SKM-1 (cell line): ENCODE measurements around the gene RYR1.
A peak's percentile ranks its signal among the peaks of the same experiment; 100 is the strongest.
"Not testable (repeated sequence)": the region's sequence is repeated elsewhere in the genome, so short reads cannot be mapped to it uniquely, and the experiment has no call there.

Source experiments
- DNase-seq: peaks from one replicate; lab custom pipeline; 2025; ENCODE audit not compliant: unreplicated experiment; lab: John Stamatoyannopoulos, UW

The RYR1 gene

GRCh38 chr19:38399537-38399936, 34.0 kb upstream of the RYR1 start:
- DNase-seq = no peak

GRCh38 chr19:38400361-38400760, 33.1 kb upstream of the RYR1 start:
- no peak for DNase-seq

GRCh38 chr19:38401148-38401547, 32.3 kb upstream of the RYR1 start:
- DNase-seq = no peak

GRCh38 chr19:38402623-38402966, 30.9 kb upstream of the RYR1 start:
- DNase-seq = no peak

- DNase-seq = peak; percentile 73
Observed at GRCh38 chr19:38402967-38403674, 30.4 kb upstream of the RYR1 start, which contains the start of gene FAM98C. Gene FAM98C (plus strand): TSS chr19:38403093. CDS start chr19:38403154, 61 bp downstream.

- no peak for DNase-seq
Observed at GRCh38 chr19:38404858-38405257, 28.6 kb upstream of the RYR1 start.

- no peak for DNase-seq
Observed at GRCh38 chr19:38405276-38405675, 28.2 kb upstream of the RYR1 start.

- DNase-seq = no peak
Observed at GRCh38 chr19:38409631-38410133, 23.8 kb upstream of the RYR1 start.

- not testable (repeated sequence) for DNase-seq
Observed at GRCh38 chr19:38410407-38410806, 23.1 kb upstream of the RYR1 start.

- no peak for DNase-seq
Observed at GRCh38 chr19:38411041-38411712, 22.3 kb upstream of the RYR1 start.

- DNase-seq = not testable (repeated sequence)
Observed at GRCh38 chr19:38411898-38412297, 21.6 kb upstream of the RYR1 start.

- no peak for DNase-seq
Observed at GRCh38 chr19:38412491-38412890, 21.0 kb upstream of the RYR1 start.

GRCh38 chr19:38412961-38413360, 20.5 kb upstream of the RYR1 start:
- no peak for DNase-seq

- DNase-seq = no peak
Observed at GRCh38 chr19:38413416-38413815, 20.1 kb upstream of the RYR1 start.

GRCh38 chr19:38417146-38417543, 16.3 kb upstream of the RYR1 start:
- no peak for DNase-seq

- DNase-seq = no peak
Observed at GRCh38 chr19:38417544-38418506, 15.7 kb upstream of the RYR1 start.

- no peak for DNase-seq
Observed at GRCh38 chr19:38420935-38421334, 12.6 kb upstream of the RYR1 start.

- DNase-seq = no peak
Observed at GRCh38 chr19:38421856-38422255, 11.6 kb upstream of the RYR1 start.

- DNase-seq = no peak
Observed at GRCh38 chr19:38422438-38422837, 11.1 kb upstream of the RYR1 start.

GRCh38 chr19:38424272-38424671, 9.2 kb upstream of the RYR1 start:
- no peak for DNase-seq

GRCh38 chr19:38425222-38425809, 8.2 kb upstream of the RYR1 start:
- DNase-seq = no peak
